Vagina (tissue), 2 donors: Measurements from ENCODE around the gene COL28A1.

Experiments used
- CTCF ChIP-seq, 3 experiments: fragments of 450-650 bp in 2 of 3; fragments of 200-600 bp in 1 of 3; sonication (generic) in 1 of 3; IDR thresholded peaks; one replicate each; pipeline ENCODE4 v1.5.1; 2017 to 2019; ENCODE audit warnings: antibody characterized with exemption in 3 of 3, mild to moderate bottlenecking in 2 of 3, moderate library complexity in 2 of 3
- POLR2A ChIP-seq, 2 donors: fragments of 450-650 bp; IDR thresholded peaks; one replicate each; pipeline ENCODE4 v1.6.1; 2017; ENCODE audit warnings: antibody characterized with exemption in 2 of 2, mild to moderate bottlenecking in 2 of 2, moderate library complexity in 2 of 2
- POLR2AphosphoS5 ChIP-seq, 2 donors: sonication (generic); formaldehyde crosslinking; IDR thresholded peaks; one replicate each; pipeline ENCODE4 v1.9.0; 2017; ENCODE audit warnings: antibody characterized with exemption in 2 of 2, mild to moderate bottlenecking in 2 of 2, low read depth in 1 of 2; ENCODE audit not compliant: insufficient read depth in 1 of 2

DNA sequence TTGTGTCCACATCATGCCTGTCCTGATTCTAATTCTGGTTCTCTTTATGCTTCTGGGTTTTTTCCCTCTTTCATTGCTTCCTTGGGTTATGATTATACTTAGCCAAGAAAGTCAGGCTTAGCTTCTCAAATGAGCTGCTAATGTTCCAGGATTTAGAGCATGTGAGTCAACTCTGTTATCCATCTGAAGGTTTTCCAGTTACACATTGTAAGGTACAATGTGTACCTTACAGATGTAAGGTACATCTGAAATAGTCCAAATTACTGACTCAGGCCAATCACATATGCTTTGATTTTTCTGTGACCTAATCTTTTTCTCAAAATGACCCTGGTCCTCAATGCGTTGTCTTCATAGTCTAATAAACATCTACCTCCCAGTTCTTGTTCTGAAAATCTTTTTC, 17.7 kb upstream of the COL28A1 start:
- TF ChIP-seq CTCF (IDR thresholded peaks at IDR 0.05) (no peak), POLR2A (IDR thresholded peaks at IDR 0.05) (no peak), POLR2AphosphoS5 (IDR thresholded peaks at IDR 0.05; ENCODE audit: insufficient read depth in 1 of 2, low read depth in 1 of 2) (peak in 1 of 2 donors; percentile 57)
